HepG2 (cell line): Measurements from ENCODE around the gene THAP5.

Source experiments
- CHD4 ChIP-seq: fragments of 200-600 bp; sonication (generic); IDR thresholded peaks from 2 replicates; pipeline ENCODE4 v1.7.0; 2017; ENCODE audit warnings: mild to moderate bottlenecking, low read length, borderline replicate concordance
- HOXA7 ChIP-seq: sonication (generic); formaldehyde crosslinking; IDR thresholded peaks from 2 replicates; pipeline ENCODE4 v1.8.1; 2022; ENCODE audit warnings: mild to moderate bottlenecking, missing genetic modification reagents, moderate library complexity
- NFE2L1 ChIP-seq: sonication (generic); formaldehyde crosslinking; IDR thresholded peaks from 2 replicates; pipeline ENCODE4 v1.4.0; 2020; ENCODE audit warnings: missing genetic modification reagents, mild to moderate bottlenecking, borderline replicate concordance
- NR2F1 ChIP-seq, 2 experiments: fragments of 450-650 bp in 1 of 2; formaldehyde crosslinking in 1 of 2; IDR thresholded peaks; 2 replicates each; pipeline versions ENCODE4 v1.5.0 to v1.6.1; 2016 to 2020; ENCODE audit warnings: mild to moderate bottlenecking in 1 of 2, missing compliant biosample characterization in 1 of 2, missing genetic modification reagents in 1 of 2, moderate library complexity in 1 of 2
- SP1 ChIP-seq, 2 experiments: fragments of 450-650 bp in 1 of 2; sonication (generic) in 1 of 2; formaldehyde crosslinking in 1 of 2; IDR thresholded peaks; 2 replicates each; pipeline versions ENCODE4 v1.4.0 to v1.6.1; 2016 to 2020; ENCODE audit warnings: missing genetic modification reagents in 1 of 2
- YY1 ChIP-seq: IDR thresholded peaks from 2 replicates; pipeline ENCODE4 v1.6.1; 2011; ENCODE audit warnings: low read length, low read depth, moderate library complexity, mild to moderate bottlenecking; ENCODE audit not compliant: insufficient read depth, insufficient replicate concordance
- ZNF451 ChIP-seq: sonication (generic); formaldehyde crosslinking; IDR thresholded peaks from 2 replicates; pipeline ENCODE4 v1.5.0; 2020; ENCODE audit warnings: mild to moderate bottlenecking, missing genetic modification reagents
- TF ChIP-seq, protein P1 (sequence below): sonication (generic); formaldehyde crosslinking; IDR thresholded peaks from 2 replicates; pipeline ENCODE4 v1.5.0; 2020; ENCODE audit warnings: mild to moderate bottlenecking, missing genetic modification reagents, moderate library complexity
- TF ChIP-seq, protein P2 (sequence below): sonication (generic); formaldehyde crosslinking; IDR thresholded peaks from 2 replicates; pipeline ENCODE4 v1.4.0; 2020; ENCODE audit warnings: missing genetic modification reagents, mild to moderate bottlenecking, borderline replicate concordance
- TF ChIP-seq, protein P3 (sequence below): IDR thresholded peaks from 2 replicates; pipeline ENCODE4 v1.6.1; 2012; ENCODE audit warnings: low read length, improper control_type of control experiment
- TF ChIP-seq, protein P4 (sequence below): sonication (generic); formaldehyde crosslinking; IDR thresholded peaks from 2 replicates; pipeline ENCODE4 v1.5.1; 2020; ENCODE audit warnings: mild to moderate bottlenecking, missing genetic modification reagents

DNA sequence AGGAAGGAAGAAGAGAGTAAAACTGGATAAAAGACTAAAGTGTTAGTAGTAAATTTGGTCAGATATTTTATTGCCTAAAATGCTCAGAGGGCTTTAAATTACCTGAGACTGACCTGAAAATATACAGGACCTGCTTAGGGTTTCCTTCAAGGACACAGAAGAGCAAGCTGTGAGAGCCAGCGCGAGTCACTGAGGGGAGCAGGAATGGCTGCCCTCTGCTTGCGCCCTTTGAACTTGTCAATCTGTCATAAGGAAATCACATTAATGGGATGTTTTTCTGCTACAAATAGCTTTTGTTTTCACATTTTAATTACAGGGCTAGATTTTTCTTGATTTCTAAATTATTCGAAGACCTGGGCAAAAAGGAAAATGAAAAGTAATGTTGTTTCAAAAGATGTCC is 27.1 kb upstream of the THAP5 start:
- TF ChIP-seq SP1 (IDR thresholded peaks at IDR 0.05) (no peak), SP1 (CRISPR knock-in tag; IDR thresholded peaks at IDR 0.05) (no peak), NR2F1 (CRISPR knock-in tag; IDR thresholded peaks at IDR 0.05) (no peak), HOXA7 (CRISPR knock-in tag) (no peak), NFE2L1 (CRISPR knock-in tag) (no peak), CHD4 (no peak), ZNF451 (CRISPR knock-in tag) (no peak), YY1 (no peak)
- TF ChIP-seq, protein P1, sequence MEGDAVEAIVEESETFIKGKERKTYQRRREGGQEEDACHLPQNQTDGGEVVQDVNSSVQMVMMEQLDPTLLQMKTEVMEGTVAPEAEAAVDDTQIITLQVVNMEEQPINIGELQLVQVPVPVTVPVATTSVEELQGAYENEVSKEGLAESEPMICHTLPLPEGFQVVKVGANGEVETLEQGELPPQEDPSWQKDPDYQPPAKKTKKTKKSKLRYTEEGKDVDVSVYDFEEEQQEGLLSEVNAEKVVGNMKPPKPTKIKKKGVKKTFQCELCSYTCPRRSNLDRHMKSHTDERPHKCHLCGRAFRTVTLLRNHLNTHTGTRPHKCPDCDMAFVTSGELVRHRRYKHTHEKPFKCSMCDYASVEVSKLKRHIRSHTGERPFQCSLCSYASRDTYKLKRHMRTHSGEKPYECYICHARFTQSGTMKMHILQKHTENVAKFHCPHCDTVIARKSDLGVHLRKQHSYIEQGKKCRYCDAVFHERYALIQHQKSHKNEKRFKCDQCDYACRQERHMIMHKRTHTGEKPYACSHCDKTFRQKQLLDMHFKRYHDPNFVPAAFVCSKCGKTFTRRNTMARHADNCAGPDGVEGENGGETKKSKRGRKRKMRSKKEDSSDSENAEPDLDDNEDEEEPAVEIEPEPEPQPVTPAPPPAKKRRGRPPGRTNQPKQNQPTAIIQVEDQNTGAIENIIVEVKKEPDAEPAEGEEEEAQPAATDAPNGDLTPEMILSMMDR (CRISPR knock-in tag): no peak
- TF ChIP-seq, protein P2, sequence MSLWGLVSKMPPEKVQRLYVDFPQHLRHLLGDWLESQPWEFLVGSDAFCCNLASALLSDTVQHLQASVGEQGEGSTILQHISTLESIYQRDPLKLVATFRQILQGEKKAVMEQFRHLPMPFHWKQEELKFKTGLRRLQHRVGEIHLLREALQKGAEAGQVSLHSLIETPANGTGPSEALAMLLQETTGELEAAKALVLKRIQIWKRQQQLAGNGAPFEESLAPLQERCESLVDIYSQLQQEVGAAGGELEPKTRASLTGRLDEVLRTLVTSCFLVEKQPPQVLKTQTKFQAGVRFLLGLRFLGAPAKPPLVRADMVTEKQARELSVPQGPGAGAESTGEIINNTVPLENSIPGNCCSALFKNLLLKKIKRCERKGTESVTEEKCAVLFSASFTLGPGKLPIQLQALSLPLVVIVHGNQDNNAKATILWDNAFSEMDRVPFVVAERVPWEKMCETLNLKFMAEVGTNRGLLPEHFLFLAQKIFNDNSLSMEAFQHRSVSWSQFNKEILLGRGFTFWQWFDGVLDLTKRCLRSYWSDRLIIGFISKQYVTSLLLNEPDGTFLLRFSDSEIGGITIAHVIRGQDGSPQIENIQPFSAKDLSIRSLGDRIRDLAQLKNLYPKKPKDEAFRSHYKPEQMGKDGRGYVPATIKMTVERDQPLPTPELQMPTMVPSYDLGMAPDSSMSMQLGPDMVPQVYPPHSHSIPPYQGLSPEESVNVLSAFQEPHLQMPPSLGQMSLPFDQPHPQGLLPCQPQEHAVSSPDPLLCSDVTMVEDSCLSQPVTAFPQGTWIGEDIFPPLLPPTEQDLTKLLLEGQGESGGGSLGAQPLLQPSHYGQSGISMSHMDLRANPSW (CRISPR knock-in tag): no peak
- TF ChIP-seq, protein P3, sequence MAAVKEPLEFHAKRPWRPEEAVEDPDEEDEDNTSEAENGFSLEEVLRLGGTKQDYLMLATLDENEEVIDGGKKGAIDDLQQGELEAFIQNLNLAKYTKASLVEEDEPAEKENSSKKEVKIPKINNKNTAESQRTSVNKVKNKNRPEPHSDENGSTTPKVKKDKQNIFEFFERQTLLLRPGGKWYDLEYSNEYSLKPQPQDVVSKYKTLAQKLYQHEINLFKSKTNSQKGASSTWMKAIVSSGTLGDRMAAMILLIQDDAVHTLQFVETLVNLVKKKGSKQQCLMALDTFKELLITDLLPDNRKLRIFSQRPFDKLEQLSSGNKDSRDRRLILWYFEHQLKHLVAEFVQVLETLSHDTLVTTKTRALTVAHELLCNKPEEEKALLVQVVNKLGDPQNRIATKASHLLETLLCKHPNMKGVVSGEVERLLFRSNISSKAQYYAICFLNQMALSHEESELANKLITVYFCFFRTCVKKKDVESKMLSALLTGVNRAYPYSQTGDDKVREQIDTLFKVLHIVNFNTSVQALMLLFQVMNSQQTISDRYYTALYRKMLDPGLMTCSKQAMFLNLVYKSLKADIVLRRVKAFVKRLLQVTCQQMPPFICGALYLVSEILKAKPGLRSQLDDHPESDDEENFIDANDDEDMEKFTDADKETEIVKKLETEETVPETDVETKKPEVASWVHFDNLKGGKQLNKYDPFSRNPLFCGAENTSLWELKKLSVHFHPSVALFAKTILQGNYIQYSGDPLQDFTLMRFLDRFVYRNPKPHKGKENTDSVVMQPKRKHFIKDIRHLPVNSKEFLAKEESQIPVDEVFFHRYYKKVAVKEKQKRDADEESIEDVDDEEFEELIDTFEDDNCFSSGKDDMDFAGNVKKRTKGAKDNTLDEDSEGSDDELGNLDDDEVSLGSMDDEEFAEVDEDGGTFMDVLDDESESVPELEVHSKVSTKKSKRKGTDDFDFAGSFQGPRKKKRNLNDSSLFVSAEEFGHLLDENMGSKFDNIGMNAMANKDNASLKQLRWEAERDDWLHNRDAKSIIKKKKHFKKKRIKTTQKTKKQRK: no peak
- TF ChIP-seq, protein P4, sequence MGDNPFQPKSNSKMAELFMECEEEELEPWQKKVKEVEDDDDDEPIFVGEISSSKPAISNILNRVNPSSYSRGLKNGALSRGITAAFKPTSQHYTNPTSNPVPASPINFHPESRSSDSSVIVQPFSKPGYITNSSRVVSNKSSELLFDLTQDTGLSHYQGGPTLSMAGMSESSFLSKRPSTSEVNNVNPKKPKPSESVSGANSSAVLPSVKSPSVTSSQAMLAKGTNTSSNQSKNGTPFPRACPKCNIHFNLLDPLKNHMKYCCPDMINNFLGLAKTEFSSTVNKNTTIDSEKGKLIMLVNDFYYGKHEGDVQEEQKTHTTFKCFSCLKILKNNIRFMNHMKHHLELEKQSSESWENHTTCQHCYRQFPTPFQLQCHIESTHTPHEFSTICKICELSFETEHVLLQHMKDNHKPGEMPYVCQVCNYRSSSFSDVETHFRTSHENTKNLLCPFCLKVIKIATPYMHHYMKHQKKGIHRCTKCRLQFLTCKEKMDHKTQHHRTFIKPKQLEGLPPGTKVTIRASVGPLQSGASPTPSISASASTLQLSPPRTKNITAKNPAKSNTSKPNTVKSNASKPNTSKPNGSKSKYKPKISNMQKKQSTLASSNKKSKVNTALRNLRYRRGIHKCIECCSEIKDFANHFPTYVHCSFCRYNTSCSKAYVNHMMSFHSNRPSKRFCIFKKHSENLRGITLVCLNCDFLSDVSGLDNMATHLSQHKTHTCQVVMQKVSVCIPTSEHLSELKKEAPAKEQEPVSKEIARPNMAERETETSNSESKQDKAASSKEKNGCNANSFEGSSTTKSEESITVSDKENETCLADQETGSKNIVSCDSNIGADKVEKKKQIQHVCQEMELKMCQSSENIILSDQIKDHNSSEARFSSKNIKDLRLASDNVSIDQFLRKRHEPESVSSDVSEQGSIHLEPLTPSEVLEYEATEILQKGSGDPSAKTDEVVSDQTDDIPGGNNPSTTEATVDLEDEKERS: no peak
